Measurements from ENCODE around the gene KDM3A.

DNA sequence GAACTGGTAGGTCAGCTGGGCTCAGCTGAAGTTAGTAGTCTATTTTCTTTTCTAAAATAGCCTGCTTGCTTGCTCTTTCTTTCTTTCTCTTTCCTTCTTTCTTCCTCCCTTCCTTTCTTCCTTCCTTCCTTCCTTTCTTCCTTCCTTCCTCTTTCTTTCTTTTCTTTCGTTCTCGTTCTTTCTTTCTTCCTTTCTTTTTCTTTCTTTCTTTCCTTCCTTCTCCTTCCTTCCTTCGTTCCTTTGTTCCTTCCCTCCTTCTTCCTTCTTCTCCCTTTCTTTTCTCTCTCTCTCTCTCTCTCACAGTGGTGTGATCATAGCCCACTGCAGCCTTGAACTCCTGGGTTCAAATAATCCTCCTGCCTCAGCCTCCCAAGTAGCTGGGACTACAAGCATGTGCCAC lies 29.2 kb upstream of the KDM3A start:
- TF ChIP-seq, protein P1, sequence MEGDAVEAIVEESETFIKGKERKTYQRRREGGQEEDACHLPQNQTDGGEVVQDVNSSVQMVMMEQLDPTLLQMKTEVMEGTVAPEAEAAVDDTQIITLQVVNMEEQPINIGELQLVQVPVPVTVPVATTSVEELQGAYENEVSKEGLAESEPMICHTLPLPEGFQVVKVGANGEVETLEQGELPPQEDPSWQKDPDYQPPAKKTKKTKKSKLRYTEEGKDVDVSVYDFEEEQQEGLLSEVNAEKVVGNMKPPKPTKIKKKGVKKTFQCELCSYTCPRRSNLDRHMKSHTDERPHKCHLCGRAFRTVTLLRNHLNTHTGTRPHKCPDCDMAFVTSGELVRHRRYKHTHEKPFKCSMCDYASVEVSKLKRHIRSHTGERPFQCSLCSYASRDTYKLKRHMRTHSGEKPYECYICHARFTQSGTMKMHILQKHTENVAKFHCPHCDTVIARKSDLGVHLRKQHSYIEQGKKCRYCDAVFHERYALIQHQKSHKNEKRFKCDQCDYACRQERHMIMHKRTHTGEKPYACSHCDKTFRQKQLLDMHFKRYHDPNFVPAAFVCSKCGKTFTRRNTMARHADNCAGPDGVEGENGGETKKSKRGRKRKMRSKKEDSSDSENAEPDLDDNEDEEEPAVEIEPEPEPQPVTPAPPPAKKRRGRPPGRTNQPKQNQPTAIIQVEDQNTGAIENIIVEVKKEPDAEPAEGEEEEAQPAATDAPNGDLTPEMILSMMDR (IDR thresholded peaks at IDR 0.05; ENCODE audit: insufficient read depth, low read depth, low read length), result no peak
- TF ChIP-seq EZH2 (IDR thresholded peaks at IDR 0.05; ENCODE audit: insufficient read depth, low read length), result no peak

All from astrocyte (in vitro differentiated cells and primary cell).